ENCODE data around the gene NOL9.

NOL9 gene

DNA sequence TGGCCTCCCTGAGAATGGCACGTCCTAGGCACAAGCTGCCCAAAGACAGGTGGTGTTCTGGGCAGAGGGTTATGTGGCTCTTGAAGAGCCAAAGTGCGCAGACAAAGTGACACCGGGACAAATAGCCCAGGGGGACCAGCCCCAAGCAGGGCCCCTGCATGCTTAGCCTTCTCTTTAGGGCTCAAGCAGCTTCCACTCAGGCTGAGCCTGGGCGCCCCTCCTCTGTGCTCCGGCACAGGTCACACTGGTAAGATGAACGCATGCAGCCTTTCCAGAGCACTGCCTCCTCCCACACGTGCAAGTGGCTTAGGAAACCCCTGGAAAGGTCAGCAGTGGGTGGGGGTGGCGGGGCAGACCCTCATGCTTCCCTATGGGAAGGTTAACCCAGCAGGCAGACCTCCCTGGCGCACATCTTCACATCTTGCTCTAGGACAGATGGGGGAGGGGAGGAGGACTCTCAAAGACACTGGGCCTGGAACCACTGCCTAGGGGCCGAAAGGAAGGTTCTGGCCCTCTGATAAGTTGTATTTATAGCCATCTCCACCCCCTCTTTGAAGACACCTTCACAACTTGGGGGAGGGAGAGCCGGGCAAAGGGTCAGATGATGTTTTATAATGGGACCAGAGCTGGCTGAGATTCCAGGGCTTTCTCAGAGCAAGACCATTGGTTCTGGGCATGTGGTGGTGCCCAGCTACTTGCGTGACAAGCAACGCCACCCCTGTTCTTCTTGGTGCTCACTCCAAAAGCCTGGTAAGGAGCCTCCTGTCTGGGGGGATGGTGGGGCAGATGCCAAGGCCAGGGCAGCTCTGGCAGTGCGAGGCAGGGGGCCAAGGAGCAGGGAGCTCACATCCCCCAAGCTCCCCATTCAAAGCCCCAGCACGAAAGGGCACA lies 42.8 kb upstream of the NOL9 start:
- DNase-seq (ENCODE audit: insufficient read length) (no peak), FAIRE-seq (no peak)
- no peak for TF ChIP-seq TAF1 (IDR thresholded peaks at IDR 0.05; ENCODE audit: borderline replicate concordance, low read depth, low read length)
- no peak for TF ChIP-seq POLR2A (IDR thresholded peaks at IDR 0.05; ENCODE audit: low read depth, low read length)
- TF ChIP-seq POLR2AphosphoS5 (IDR thresholded peaks at IDR 0.05; ENCODE audit: low read depth, low read length), result no peak

DNA sequence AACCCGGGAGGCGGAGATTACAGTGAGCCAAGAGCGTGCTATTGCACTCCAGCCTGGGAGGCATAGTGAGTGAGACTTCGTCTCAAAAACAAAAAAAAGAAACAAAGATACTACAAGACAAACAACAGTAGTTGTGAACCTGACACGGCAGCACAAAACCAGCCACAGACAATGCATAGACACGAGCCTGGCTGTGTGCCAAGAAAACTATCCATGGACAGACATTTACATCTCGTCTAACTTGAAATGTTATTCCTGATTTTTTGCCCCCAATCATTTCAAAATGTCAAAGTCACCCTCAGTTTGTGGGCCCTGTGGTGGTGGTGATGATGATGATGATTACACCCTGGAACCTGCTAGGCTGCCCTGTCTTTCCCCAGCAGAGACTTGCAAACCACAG lies 42.0 kb upstream of the NOL9 start:
- DNase-seq (ENCODE audit: insufficient read length) (no peak), FAIRE-seq (no peak)
- TF ChIP-seq TAF1 (IDR thresholded peaks at IDR 0.05; ENCODE audit: borderline replicate concordance, low read depth, low read length) (no peak), POLR2A (IDR thresholded peaks at IDR 0.05; ENCODE audit: low read depth, low read length) (no peak), POLR2AphosphoS5 (IDR thresholded peaks at IDR 0.05; ENCODE audit: low read depth, low read length) (no peak)

DNA sequence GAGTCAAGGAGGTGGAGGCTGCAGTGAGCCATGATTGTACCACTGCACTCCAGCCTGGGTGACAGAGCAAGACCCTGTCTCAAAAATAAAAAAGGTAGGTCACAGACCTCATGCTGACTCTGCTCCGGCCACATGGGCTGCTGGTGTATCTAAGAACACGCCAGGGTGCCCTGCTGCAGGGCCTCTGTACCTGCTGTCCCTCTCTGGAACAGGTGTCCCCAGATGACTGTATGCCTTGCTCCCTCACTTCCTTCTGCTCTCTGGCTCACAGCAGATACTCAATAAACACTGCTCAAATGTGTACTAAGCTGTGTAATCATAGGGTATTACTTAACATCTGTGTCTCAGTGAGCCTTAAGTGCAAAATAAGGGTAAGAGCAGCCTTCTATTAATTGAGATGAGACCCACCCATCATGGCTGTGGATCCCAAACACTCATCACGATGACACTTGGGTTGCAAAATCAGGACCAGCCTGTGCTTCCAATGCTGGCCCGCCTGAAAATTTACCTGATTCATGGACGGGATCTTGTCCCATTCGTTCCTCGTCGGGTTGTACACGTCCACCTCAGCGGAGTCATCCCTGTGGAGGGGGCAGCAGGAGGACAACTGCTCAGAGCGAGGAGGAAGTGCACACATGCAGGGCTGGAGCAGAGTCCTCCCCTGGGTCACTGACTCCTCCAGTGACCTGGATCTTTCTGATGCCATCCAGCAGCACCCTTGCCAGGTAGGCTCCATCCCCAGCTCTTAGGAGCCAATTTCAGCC lies 40.8 kb upstream of the NOL9 start:
- TF ChIP-seq TAF1 (IDR thresholded peaks at IDR 0.05; ENCODE audit: borderline replicate concordance, low read depth, low read length), result no peak
- no peak for TF ChIP-seq POLR2AphosphoS5 (IDR thresholded peaks at IDR 0.05; ENCODE audit: low read depth, low read length)
- TF ChIP-seq POLR2A (IDR thresholded peaks at IDR 0.05; ENCODE audit: low read depth, low read length), result no peak
- FAIRE-seq (no peak), DNase-seq (ENCODE audit: insufficient read length) (no peak)

DNA sequence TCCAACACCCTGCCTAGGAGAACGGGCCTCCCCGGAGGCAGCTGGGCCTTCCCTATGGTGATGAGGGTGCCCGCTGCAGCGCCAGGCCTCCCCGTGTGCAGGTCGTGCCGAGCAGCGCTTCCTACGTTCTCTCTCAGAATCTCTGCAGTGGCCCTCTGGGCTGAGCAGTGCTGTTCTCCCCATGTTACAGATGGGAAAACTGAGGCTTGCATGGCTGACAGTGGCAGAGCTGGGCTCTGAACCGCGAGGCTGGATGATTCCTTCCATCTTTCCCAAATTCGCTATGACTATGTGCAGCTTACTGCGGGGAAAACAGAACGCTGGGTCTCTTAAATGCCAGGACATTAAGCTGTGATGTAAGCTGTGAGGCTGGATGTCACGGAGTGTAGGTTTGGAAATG lies 39.5 kb upstream of the NOL9 start:
- FAIRE-seq, result no peak
- DNase-seq (ENCODE audit: insufficient read length), result no peak
- TF ChIP-seq POLR2A (IDR thresholded peaks at IDR 0.05; ENCODE audit: low read depth, low read length), result no peak
- TF ChIP-seq POLR2AphosphoS5 (IDR thresholded peaks at IDR 0.05; ENCODE audit: low read depth, low read length), result no peak
- TF ChIP-seq TAF1 (IDR thresholded peaks at IDR 0.05; ENCODE audit: borderline replicate concordance, low read depth, low read length), result no peak

DNA sequence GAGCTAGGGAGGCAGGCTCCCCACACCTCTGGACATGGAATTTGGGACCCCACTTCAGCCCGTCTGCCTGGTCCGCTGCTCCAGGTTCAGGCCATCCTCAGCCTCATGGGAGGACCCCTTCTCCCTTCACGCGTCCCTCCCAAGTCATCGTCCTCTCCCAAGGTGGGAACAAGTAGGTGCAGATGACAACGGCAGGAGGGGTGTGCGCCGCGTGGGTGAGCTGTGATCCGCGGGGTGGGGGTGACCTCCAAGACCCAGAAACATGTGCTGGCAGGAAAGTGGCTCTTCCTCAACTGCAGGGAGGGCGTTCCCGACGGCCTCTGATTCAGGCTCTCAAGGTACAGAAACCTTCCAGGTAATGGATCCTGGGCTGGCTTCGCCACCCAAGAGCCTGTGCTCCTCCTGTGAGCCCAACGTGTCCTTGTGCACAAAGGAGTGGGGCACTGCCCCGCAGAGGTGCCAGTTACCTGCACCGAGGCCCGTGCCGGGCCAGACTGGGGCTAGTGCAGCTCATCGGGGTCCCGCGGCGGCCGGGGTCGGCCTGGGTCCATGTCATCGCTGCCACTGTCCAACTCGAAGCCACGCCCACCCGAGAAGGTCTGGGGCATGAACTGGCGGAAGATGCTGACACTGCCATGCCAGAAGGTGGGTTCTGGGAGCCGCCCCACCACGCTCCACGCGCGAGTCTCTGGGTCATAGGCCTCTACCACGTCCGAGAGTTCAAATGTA lies 38.7 kb upstream of the NOL9 start:
- FAIRE-seq (no peak), DNase-seq (ENCODE audit: insufficient read length) (no peak)
- TF ChIP-seq POLR2A (IDR thresholded peaks at IDR 0.05; ENCODE audit: low read depth, low read length) (no peak), POLR2AphosphoS5 (IDR thresholded peaks at IDR 0.05; ENCODE audit: low read depth, low read length) (no peak), TAF1 (IDR thresholded peaks at IDR 0.05; ENCODE audit: borderline replicate concordance, low read depth, low read length) (no peak)

DNA sequence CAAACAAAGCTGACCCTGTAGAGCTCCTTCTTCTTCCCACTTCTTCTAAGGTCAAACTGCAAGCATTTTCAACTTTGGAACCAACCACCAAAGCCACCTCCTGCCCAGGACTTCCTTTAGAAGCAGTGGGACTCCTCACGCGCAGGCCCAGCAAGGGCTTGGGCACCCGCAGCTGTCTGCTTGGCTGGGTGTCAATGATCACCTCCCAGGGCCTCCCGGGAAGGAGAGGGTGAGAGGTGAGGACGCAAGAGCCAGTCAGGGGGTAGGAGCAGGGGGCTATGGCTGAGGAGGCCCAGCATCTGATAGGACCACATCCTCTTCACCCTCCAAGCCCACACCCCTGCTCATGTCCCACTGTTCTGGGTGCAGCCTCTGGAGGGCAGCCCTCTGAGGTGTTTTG lies 38.1 kb upstream of the NOL9 start:
- FAIRE-seq (no peak), DNase-seq (ENCODE audit: insufficient read length) (no peak)
- TF ChIP-seq TAF1 (IDR thresholded peaks at IDR 0.05; ENCODE audit: borderline replicate concordance, low read depth, low read length), result no peak
- TF ChIP-seq POLR2AphosphoS5 (IDR thresholded peaks at IDR 0.05; ENCODE audit: low read depth, low read length), result no peak
- no peak for TF ChIP-seq POLR2A (IDR thresholded peaks at IDR 0.05; ENCODE audit: low read depth, low read length)

DNA sequence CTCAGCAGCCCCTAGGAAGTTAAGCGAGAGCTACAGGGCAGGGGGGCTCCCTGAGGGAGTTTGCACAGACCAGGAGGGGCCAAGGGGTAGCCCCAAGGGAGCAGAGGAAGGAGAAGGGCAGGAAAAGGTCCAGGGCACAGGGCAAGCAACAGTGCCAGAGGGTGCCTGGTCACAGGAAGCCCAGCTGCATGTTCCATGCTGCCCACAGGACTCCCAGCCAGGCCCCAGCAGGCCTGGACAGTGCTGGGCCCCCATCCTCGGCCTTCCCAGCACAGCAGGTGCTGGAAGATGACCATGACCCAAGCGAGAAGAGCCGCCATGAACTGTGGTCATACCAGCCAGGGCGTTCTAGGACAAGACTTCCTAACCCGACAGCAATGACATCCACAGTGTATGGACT lies 37.3 kb upstream of the NOL9 start:
- DNase-seq (ENCODE audit: insufficient read length) (no peak), FAIRE-seq (no peak)
- no peak for TF ChIP-seq POLR2A (IDR thresholded peaks at IDR 0.05; ENCODE audit: low read depth, low read length)
- no peak for TF ChIP-seq POLR2AphosphoS5 (IDR thresholded peaks at IDR 0.05; ENCODE audit: low read depth, low read length)
- no peak for TF ChIP-seq TAF1 (IDR thresholded peaks at IDR 0.05; ENCODE audit: borderline replicate concordance, low read depth, low read length)

DNA sequence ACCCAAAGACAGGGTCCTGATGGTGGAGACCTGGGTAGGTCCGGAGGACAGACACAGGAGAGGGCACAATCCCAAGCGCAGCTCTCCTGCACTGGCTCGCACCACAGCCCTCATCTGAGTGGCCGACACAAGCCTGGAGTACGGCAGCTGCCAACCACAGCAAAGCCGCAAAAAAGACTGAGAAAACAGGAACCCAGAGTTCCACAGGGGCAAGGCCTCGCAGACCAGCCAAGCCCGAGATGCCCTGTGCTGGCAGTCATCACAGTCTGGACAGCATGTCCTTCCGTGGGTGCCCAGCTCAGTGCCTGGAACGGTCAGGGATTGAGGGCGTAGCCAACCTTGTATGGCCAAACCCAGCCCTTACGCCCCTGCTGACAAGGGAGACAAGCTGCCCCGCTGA lies 36.9 kb upstream of the NOL9 start:
- FAIRE-seq (no peak), DNase-seq (ENCODE audit: insufficient read length) (no peak)
- TF ChIP-seq TAF1 (IDR thresholded peaks at IDR 0.05; ENCODE audit: borderline replicate concordance, low read depth, low read length) (no peak), POLR2AphosphoS5 (IDR thresholded peaks at IDR 0.05; ENCODE audit: low read depth, low read length) (no peak), POLR2A (IDR thresholded peaks at IDR 0.05; ENCODE audit: low read depth, low read length) (no peak)

DNA sequence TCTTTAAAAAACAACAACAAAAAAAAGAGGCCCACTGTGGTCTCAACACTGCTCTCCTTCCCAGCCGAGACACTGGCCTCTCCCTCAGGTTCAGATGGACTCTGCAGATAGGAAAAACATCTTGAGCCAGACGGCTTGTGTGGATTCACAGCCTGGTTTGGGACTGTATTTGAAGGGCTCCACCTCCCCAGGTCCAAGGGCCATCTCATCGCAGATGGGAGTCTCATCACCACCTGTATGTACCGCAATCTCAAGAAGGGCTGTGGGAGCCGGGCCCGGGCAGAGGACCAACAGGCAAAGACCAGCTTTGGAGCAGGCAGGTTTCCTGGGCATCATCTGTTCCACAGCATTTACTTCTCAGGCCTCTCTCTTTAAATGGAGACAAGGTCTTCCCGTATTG lies 35.7 kb upstream of the NOL9 start:
- TF ChIP-seq POLR2AphosphoS5 (IDR thresholded peaks at IDR 0.05; ENCODE audit: low read depth, low read length) (no peak), TAF1 (IDR thresholded peaks at IDR 0.05; ENCODE audit: borderline replicate concordance, low read depth, low read length) (no peak), POLR2A (IDR thresholded peaks at IDR 0.05; ENCODE audit: low read depth, low read length) (no peak)
- FAIRE-seq (no peak), DNase-seq (ENCODE audit: insufficient read length) (no peak)

DNA sequence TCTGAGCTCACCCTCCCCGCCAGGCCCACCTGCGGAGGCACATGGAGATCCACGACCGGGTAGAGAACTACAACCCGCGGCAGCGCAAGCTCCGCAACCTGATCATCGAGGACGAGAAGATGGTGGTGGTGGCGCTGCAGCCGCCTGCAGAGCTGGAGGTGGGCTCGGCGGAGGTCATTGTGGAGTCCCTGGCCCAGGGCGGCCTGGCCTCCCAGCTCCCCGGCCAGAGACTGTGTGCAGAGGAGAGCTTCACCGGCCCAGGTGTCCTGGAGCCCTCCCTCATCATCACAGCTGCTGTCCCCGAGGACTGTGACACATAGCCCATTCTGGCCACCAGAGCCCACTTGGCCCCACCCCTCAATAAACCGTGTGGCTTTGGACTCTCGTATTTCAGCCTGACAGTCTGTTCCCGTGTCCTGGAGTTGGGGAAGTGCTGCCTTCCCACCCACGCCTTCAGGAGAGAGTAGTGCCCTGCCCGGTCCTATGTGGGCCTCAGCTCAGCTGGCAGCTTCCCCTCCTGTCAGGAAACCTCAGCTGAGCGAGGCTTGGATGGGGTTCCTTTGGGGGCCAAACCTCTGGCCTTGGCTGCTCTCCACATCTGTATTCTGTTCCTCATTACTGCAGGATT lies 34.7 kb upstream of the NOL9 start:
- TF ChIP-seq POLR2A (IDR thresholded peaks at IDR 0.05; ENCODE audit: low read depth, low read length), result no peak
- no peak for TF ChIP-seq POLR2AphosphoS5 (IDR thresholded peaks at IDR 0.05; ENCODE audit: low read depth, low read length)
- no peak for TF ChIP-seq TAF1 (IDR thresholded peaks at IDR 0.05; ENCODE audit: borderline replicate concordance, low read depth, low read length)
- FAIRE-seq (no peak), DNase-seq (ENCODE audit: insufficient read length) (no peak)
